Measurements from ENCODE around the gene DLG1. TPM values are rescaled to one million over a fixed set of nuclear protein-coding genes. Genes with fewer than 3 reads are reported as not detected.

Gene DLG1
- total and polyA plus RNA-seq, 4 donors = 12.7 to 51.2 (median 22.3) TPM

GRCh38 chr3:197111685-197112084 is 186.7 kb downstream of the DLG1 start (continued):
- no peak for TF ChIP-seq HNF4G (IDR thresholded peaks at IDR 0.05)
- no peak for TF ChIP-seq EGR1 (IDR thresholded peaks at IDR 0.05; ENCODE audit: low read depth in 2 of 2)
- TF ChIP-seq NR2F2 (IDR thresholded peaks at IDR 0.05) = no peak

- Histone ChIP-seq H3K9me3 (ENCODE audit: control insufficient read depth in 4 of 4, low read length in 3 of 4) (no peaks in the 10 kb centered on the region), H3K36me3 (ENCODE audit: control insufficient read depth in 4 of 4, insufficient read depth in 3 of 4, low read depth in 1 of 4, low read length in 3 of 4) (peaks cover 0 to 26% (median 6%) of the 10 kb centered on the region in 4 donors), H3K27me3 (ENCODE audit: control insufficient read depth in 4 of 4, insufficient read depth in 4 of 4, low read length in 3 of 4) (no peaks in the 10 kb centered on the region), H3K9ac (ENCODE audit: low read depth in 1 of 2, low read length in 2 of 2) (no peak overlapping the region), H3K27ac (ENCODE audit: low read depth in 1 of 2, low read length in 2 of 2) (no peak overlapping the region), H3K4me3 (ENCODE audit: low read depth in 1 of 3, low read length in 3 of 3) (no peak overlapping the region), H3K4me1 (ENCODE audit: control insufficient read depth in 4 of 4, insufficient read depth in 4 of 4, low read length in 3 of 4) (no peaks in the 10 kb centered on the region)
- DNase-seq (ENCODE audit: low spot score) = no peak
- TF ChIP-seq MAX (IDR thresholded peaks at IDR 0.05) (no peak), GABPA (IDR thresholded peaks at IDR 0.05 in 1 of 2, conservative IDR thresholded peaks at IDR 0.05 in 1 of 2) (no peak), EGR1 (IDR thresholded peaks at IDR 0.05; ENCODE audit: low read depth in 2 of 2) (no peak)
- WGBS = 97% methylated on average over 2 of the region's 2 CpGs
Measured at GRCh38 chr3:197105786-197106185, 192.6 kb downstream of the DLG1 start.

- Histone ChIP-seq H3K9ac (ENCODE audit: low read depth in 1 of 2, low read length in 2 of 2) (no peak overlapping the region), H3K27me3 (ENCODE audit: control insufficient read depth in 4 of 4, insufficient read depth in 4 of 4, low read length in 3 of 4) (no peaks in the 10 kb centered on the region), H3K4me3 (ENCODE audit: low read depth in 1 of 3, low read length in 3 of 3) (no peak overlapping the region), H3K4me1 (ENCODE audit: control insufficient read depth in 4 of 4, insufficient read depth in 4 of 4, low read length in 3 of 4) (no peaks in the 10 kb centered on the region), H3K9me3 (ENCODE audit: control insufficient read depth in 4 of 4, low read length in 3 of 4) (no peaks in the 10 kb centered on the region), H3K36me3 (ENCODE audit: control insufficient read depth in 4 of 4, insufficient read depth in 3 of 4, low read depth in 1 of 4, low read length in 3 of 4) (peaks cover 0 to 24% (median 7%) of the 10 kb centered on the region in 4 donors), H3K27ac (ENCODE audit: low read depth in 1 of 2, low read length in 2 of 2) (no peak overlapping the region)
- TF ChIP-seq ATF3 (IDR thresholded peaks at IDR 0.05) = no peak
- no peak for TF ChIP-seq HNF4G (IDR thresholded peaks at IDR 0.05)
- no peak for TF ChIP-seq HNF4A (conservative IDR thresholded peaks at IDR 0.05)
- TF ChIP-seq RAD21 (IDR thresholded peaks at IDR 0.05) = no peak
- TF ChIP-seq NR2F2 (IDR thresholded peaks at IDR 0.05) = no peak
- TF ChIP-seq SP1 (IDR thresholded peaks at IDR 0.05) = no peak
- no peak for TF ChIP-seq GABPA (IDR thresholded peaks at IDR 0.05 in 1 of 2, conservative IDR thresholded peaks at IDR 0.05 in 1 of 2)
- no peak for TF ChIP-seq MAX (IDR thresholded peaks at IDR 0.05)
- TF ChIP-seq FOXA1 (IDR thresholded peaks at IDR 0.05) = no peak
- no peak for TF ChIP-seq RXRA (IDR thresholded peaks at IDR 0.05)
- TF ChIP-seq YY1 (IDR thresholded peaks at IDR 0.05) = no peak
- no peak for TF ChIP-seq FOXA2 (IDR thresholded peaks at IDR 0.05)
- no peak for TF ChIP-seq CTCF (IDR thresholded peaks at IDR 0.05; ENCODE audit: low read depth, low read length, missing input control)
- no peak for DNase-seq (ENCODE audit: low spot score)
- WGBS = 46% methylated on average over 1 of the region's 1 CpG
Measured at GRCh38 chr3:197104738-197105137, 193.7 kb downstream of the DLG1 start.

- no peak overlapping the region for H3K4me3 ChIP-seq (ENCODE audit: low read depth in 1 of 3, low read length in 3 of 3)
- H3K9me3 ChIP-seq (ENCODE audit: control insufficient read depth in 4 of 4, low read length in 3 of 4) = no peaks in the 10 kb centered on the region
- H3K36me3 ChIP-seq (ENCODE audit: control insufficient read depth in 4 of 4, insufficient read depth in 3 of 4, low read depth in 1 of 4, low read length in 3 of 4) = peaks cover 2 to 19% (median 7%) of the 10 kb centered on the region in 4 donors
- H3K27me3 ChIP-seq (ENCODE audit: control insufficient read depth in 4 of 4, insufficient read depth in 4 of 4, low read length in 3 of 4) = no peaks in the 10 kb centered on the region
- no peak for DNase-seq (ENCODE audit: low spot score)
- WGBS = 96% methylated on average over 1 of the region's 1 CpG
- no peak overlapping the region for H3K9ac ChIP-seq (ENCODE audit: low read depth in 1 of 2, low read length in 2 of 2)
- no peak overlapping the region for H3K27ac ChIP-seq (ENCODE audit: low read depth in 1 of 2, low read length in 2 of 2)
- TF ChIP-seq CTCF (IDR thresholded peaks at IDR 0.05; ENCODE audit: low read depth, low read length, missing input control) (no peak), FOXA1 (IDR thresholded peaks at IDR 0.05) (no peak), TAF1 (conservative IDR thresholded peaks at IDR 0.05) (no peak), FOXA2 (IDR thresholded peaks at IDR 0.05) (no peak), YY1 (IDR thresholded peaks at IDR 0.05) (no peak), EGR1 (IDR thresholded peaks at IDR 0.05; ENCODE audit: low read depth in 2 of 2) (no peak), HNF4A (conservative IDR thresholded peaks at IDR 0.05) (no peak), REST (IDR thresholded peaks at IDR 0.05) (no peak), NR2F2 (IDR thresholded peaks at IDR 0.05) (no peak), SP1 (IDR thresholded peaks at IDR 0.05) (no peak), JUND (IDR thresholded peaks at IDR 0.05) (no peak), ATF3 (IDR thresholded peaks at IDR 0.05) (no peak)
- no peaks in the 10 kb centered on the region for H3K4me1 ChIP-seq (ENCODE audit: control insufficient read depth in 4 of 4, insufficient read depth in 4 of 4, low read length in 3 of 4)
Measured at GRCh38 chr3:197103766-197104165, 194.6 kb downstream of the DLG1 start.

All from liver (tissue), 9 donors.